Muscle layer of colon (tissue), 2 donors: ENCODE measurements around the gene EFNA2.

Experiments
- H3K27ac ChIP-seq: one replicate; pipeline ENCODE4 v1.7.0; 2013; ENCODE audit warnings: low read depth, mild to moderate bottlenecking, low read length, moderate library complexity
- H3K27me3 ChIP-seq, 2 donors: one replicate each; pipeline ENCODE4 v1.7.0; 2013; ENCODE audit warnings: low read length in 2 of 2, mild to moderate bottlenecking in 2 of 2; ENCODE audit not compliant: insufficient read depth in 2 of 2, control insufficient read depth in 1 of 2
- H3K36me3 ChIP-seq: one replicate; pipeline ENCODE4 v1.7.0; 2013; ENCODE audit warnings: mild to moderate bottlenecking, low read length; ENCODE audit not compliant: insufficient read depth
- H3K4me1 ChIP-seq: one replicate; pipeline ENCODE4 v1.7.0; 2013; ENCODE audit warnings: mild to moderate bottlenecking, low read length; ENCODE audit not compliant: insufficient read depth
- H3K4me3 ChIP-seq, 2 donors: one replicate each; pipeline ENCODE4 v1.7.0; 2013; ENCODE audit warnings: low read length in 2 of 2, low read depth in 1 of 2, mild to moderate bottlenecking in 1 of 2, moderate library complexity in 1 of 2
- H3K9ac ChIP-seq: one replicate; pipeline ENCODE4 v1.7.0; 2013; ENCODE audit warnings: low read length
- H3K9me3 ChIP-seq: one replicate; pipeline ENCODE4 v1.7.0; 2013; ENCODE audit warnings: mild to moderate bottlenecking, low read length
- donor health status: abdominal sarcoma.
- donor health status: Adenocarcinoma of cecum.

Gene EFNA2

DNA sequence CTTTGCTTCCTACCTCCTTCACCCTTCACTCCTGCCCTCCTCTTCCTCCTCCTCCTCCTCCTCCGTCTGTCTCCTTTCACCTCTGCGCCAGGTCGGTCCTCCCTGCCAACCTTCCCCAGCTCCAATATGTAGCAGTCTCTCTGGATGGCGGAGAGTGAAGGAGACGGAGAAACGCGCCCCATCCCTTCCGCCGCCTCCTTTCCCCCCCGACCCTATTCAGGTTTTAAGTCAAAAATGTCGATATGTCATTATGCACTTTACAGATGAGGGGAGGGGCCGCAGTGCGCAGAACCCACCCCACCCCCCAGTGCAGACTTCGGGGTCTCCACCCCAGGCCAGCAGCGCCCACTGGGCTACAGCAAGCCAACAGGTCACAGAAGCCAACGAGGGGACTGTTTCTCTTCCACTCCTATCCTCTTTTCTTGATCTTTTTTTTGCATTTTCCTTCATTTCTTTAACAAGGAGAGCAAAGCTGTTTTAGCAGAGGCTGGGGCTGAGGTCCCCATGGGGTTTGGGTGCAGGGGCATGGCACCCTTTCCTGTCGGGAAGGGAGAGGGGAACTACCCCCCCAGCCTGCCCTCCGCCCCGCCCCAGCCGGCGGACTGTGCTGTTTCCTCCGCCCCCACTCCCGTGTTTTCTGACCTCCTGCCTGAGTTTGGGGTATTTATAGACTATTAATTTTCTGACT, 28.1 kb upstream of the EFNA2 start:
- Histone ChIP-seq H3K36me3 (peaks cover 39% of the 10 kb centered on the region), H3K9ac (no peak overlapping the region), H3K9me3 (no peaks in the 10 kb centered on the region), H3K4me3 (no peak overlapping the region), H3K27ac (peak overlapping the region; percentile 90), H3K4me1 (peaks cover 49% of the 10 kb centered on the region), H3K27me3 (no peaks in the 10 kb centered on the region)

GRCh38 chr19:1258163-1258492, 27.5 kb upstream of the EFNA2 start:
- Histone ChIP-seq H3K4me1 (peaks cover 51% of the 10 kb centered on the region), H3K36me3 (peaks cover 39% of the 10 kb centered on the region), H3K9me3 (no peaks in the 10 kb centered on the region), H3K27ac (peak overlapping the region; percentile 90), H3K4me3 (no peak overlapping the region), H3K27me3 (no peaks in the 10 kb centered on the region), H3K9ac (no peak overlapping the region)

- Histone ChIP-seq H3K9me3 (no peaks in the 10 kb centered on the region), H3K9ac (no peak overlapping the region), H3K4me1 (peaks cover 47% of the 10 kb centered on the region), H3K27me3 (no peaks in the 10 kb centered on the region), H3K4me3 (no peak overlapping the region), H3K36me3 (peaks cover 39% of the 10 kb centered on the region), H3K27ac (peak overlapping the region; percentile 90)
These were observed 26.9 kb upstream of the EFNA2 start for GRCh38 chr19:1258707-1259205.

GRCh38 chr19:1259206-1259875, 26.3 kb upstream of the EFNA2 start:
- Histone ChIP-seq H3K9ac (no peak overlapping the region), H3K4me1 (peaks cover 41% of the 10 kb centered on the region), H3K36me3 (peaks cover 36% of the 10 kb centered on the region), H3K27me3 (no peaks in the 10 kb centered on the region), H3K27ac (peak overlapping the region; percentile 90), H3K4me3 (no peak overlapping the region), H3K9me3 (no peaks in the 10 kb centered on the region)

GRCh38 chr19:1259876-1260748, 25.6 kb upstream of the EFNA2 start:
- Histone ChIP-seq H3K27me3 (no peaks in the 10 kb centered on the region), H3K9ac (no peak overlapping the region), H3K9me3 (no peaks in the 10 kb centered on the region), H3K4me3 (no peak overlapping the region), H3K36me3 (peaks cover 28% of the 10 kb centered on the region), H3K4me1 (peaks cover 34% of the 10 kb centered on the region), H3K27ac (peak overlapping the region; percentile 90)

GRCh38 chr19:1260749-1261537, 24.7 kb upstream of the EFNA2 start:
- Histone ChIP-seq H3K27ac (peak overlapping the region; percentile 90), H3K9ac (peak overlapping the region; percentile 63), H3K36me3 (peaks cover 20% of the 10 kb centered on the region), H3K9me3 (no peaks in the 10 kb centered on the region), H3K4me1 (peaks cover 37% of the 10 kb centered on the region), H3K4me3 (peak overlapping the region; percentile 55 to 67), H3K27me3 (no peaks in the 10 kb centered on the region)

DNA sequence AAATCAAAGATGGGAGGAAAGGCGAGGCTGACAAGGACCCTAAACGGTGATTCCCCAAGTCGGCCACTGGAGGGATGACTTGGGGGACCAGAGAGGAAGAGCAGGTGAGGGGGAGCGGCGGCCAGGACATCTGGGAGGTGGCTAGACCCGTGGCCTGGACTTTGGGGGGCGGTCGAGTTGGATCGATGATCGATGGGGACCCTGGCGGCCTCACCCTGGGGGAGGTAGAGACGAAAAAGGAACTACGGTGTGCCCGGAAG, 24.2 kb upstream of the EFNA2 start:
- H3K27me3 ChIP-seq, result no peaks in the 10 kb centered on the region
- no peaks in the 10 kb centered on the region for H3K9me3 ChIP-seq
- peak overlapping the region; percentile 55 to 67 for H3K4me3 ChIP-seq
- H3K36me3 ChIP-seq, result peaks cover 19% of the 10 kb centered on the region
- peak overlapping the region; percentile 81 for H3K27ac ChIP-seq
- H3K9ac ChIP-seq, result peak overlapping the region; percentile 63
- H3K4me1 ChIP-seq, result peaks cover 41% of the 10 kb centered on the region

DNA sequence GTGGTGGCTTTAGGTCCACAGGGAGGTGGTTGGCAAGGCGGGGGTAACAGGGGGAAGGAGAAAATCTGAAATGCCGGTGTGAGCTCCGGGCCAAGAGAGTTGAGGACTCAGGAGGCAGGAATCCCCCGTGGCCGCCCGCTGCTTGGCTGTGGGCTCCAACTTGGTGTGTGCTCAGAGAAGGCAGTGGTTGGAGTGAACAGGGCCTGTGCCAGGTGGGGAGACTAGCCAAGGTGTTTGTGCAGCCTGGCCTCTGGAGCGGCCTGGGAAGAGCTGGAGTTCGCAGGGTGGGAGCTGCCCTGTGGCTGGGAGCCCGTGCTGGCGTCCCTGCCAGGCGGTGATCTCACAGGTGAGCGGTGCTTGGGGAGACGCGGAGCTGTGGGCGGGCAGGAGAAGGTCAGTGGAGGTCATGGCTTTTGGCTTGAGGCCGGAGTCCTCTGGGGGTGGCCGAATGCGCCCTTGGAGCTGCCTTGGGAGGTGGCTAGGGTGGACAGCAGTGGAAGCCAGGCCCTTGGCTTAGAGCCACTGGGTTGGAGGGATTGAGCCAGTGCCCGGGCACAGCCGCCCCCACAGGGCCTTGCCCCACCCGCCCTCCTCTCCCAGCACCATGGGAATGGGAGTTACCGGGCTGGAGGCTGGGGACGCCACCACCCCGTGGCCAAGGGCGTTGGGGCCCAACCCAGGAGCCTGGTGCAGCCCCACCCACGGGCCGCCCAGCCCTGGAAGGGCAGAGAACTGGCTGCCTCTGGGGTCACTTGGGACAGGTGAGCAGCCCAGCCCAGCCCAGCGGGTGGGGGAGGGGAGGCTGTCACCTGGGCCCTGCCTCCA, 23.7 kb upstream of the EFNA2 start:
- Histone ChIP-seq H3K9ac (peak overlapping the region; percentile 63), H3K27me3 (no peaks in the 10 kb centered on the region), H3K27ac (peak overlapping the region; percentile 81), H3K36me3 (peaks cover 14% of the 10 kb centered on the region), H3K4me1 (peaks cover 41% of the 10 kb centered on the region), H3K9me3 (no peaks in the 10 kb centered on the region), H3K4me3 (peak overlapping the region; percentile 55 to 67)

GRCh38 chr19:1262623-1263123, 23.0 kb upstream of the EFNA2 start:
- Histone ChIP-seq H3K9ac (no peak overlapping the region), H3K9me3 (no peaks in the 10 kb centered on the region), H3K4me3 (no peak overlapping the region), H3K27ac (no peak overlapping the region), H3K4me1 (peaks cover 47% of the 10 kb centered on the region), H3K36me3 (peaks cover 8% of the 10 kb centered on the region), H3K27me3 (no peaks in the 10 kb centered on the region)

GRCh38 chr19:1263188-1263587, 22.5 kb upstream of the EFNA2 start:
- no peak overlapping the region for H3K4me3 ChIP-seq
- H3K4me1 ChIP-seq, result peaks cover 49% of the 10 kb centered on the region
- no peak overlapping the region for H3K27ac ChIP-seq
- no peaks in the 10 kb centered on the region for H3K9me3 ChIP-seq
- no peaks in the 10 kb centered on the region for H3K27me3 ChIP-seq
- H3K36me3 ChIP-seq, result peaks cover 3% of the 10 kb centered on the region
- H3K9ac ChIP-seq, result no peak overlapping the region
